ENCODE results near the gene CLIP2.
A peak's percentile ranks its signal among the peaks of the same experiment; 100 is the strongest.

GRCh38 chr7:74417419-74417971 is 128.3 kb downstream of the CLIP2 start:
- TF ChIP-seq POLR2AphosphoS5 (IDR thresholded peaks at IDR 0.05) (peak; percentile 38), EP300 (conservative IDR thresholded peaks at IDR 0.05; ENCODE audit: poor library complexity, severe bottlenecking) (no peak), CTCF (IDR thresholded peaks at IDR 0.05; ENCODE audit: poor library complexity, severe bottlenecking) (peak; percentile 97), REST (IDR thresholded peaks at IDR 0.05; ENCODE audit: borderline replicate concordance) (no peak), TAF1 (IDR thresholded peaks at IDR 0.05; ENCODE audit: low read depth) (no peak), EZH2 (IDR thresholded peaks at IDR 0.05; ENCODE audit: borderline replicate concordance, insufficient read depth, low read length, poor library complexity, severe bottlenecking) (no peak), SMC3 (conservative IDR thresholded peaks at IDR 0.05; ENCODE audit: poor library complexity) (peak; percentile 97), MXI1 (conservative IDR thresholded peaks at IDR 0.05; ENCODE audit: poor library complexity, severe bottlenecking) (no peak), RAD21 (conservative IDR thresholded peaks at IDR 0.05) (peak; percentile 99)

All from neural cell (in vitro differentiated cells).